Mucosa of rectum (tissue), 2 donors: ENCODE data around the gene E4F1.
"Not testable (repeated sequence)": the region's sequence is repeated elsewhere in the genome, so short reads cannot be mapped to it uniquely, and the experiment has no call there.

Experiments
- H3K27ac ChIP-seq, 2 donors: one replicate each; pipeline ENCODE4 v1.7.0; 2013; ENCODE audit warnings: inconsistent platforms in 2 of 2, low read depth in 2 of 2, low read length in 2 of 2
- H3K27me3 ChIP-seq, 2 donors: one replicate each; pipeline ENCODE4 v1.7.0; 2013; ENCODE audit warnings: low read length in 2 of 2; ENCODE audit not compliant: control insufficient read depth in 2 of 2, insufficient read depth in 2 of 2
- H3K36me3 ChIP-seq, 2 donors: one replicate each; pipeline ENCODE4 v1.7.0; 2013; ENCODE audit warnings: low read length in 2 of 2; ENCODE audit not compliant: control insufficient read depth in 2 of 2, insufficient read depth in 2 of 2
- H3K4me1 ChIP-seq, 2 donors: one replicate each; pipeline ENCODE4 v1.7.0; 2013; ENCODE audit warnings: low read length in 2 of 2, mild to moderate bottlenecking in 1 of 2; ENCODE audit not compliant: control insufficient read depth in 2 of 2, insufficient read depth in 2 of 2
- H3K4me3 ChIP-seq, 2 donors: one replicate each; pipeline ENCODE4 v1.7.0; 2013; ENCODE audit warnings: low read length in 2 of 2
- H3K9ac ChIP-seq, 2 donors: one replicate each; pipeline ENCODE4 v1.7.0; 2013; ENCODE audit warnings: low read length in 2 of 2, low read depth in 1 of 2, mild to moderate bottlenecking in 1 of 2
- H3K9me3 ChIP-seq, 2 donors: one replicate each; pipeline ENCODE4 v1.7.0; 2013; ENCODE audit warnings: low read length in 2 of 2; ENCODE audit not compliant: control insufficient read depth in 2 of 2
- donor health status: healthy.
- donor health status: Normal muscosa, but diverticular disease.

E4F1 gene

GRCh38 chr16:2256531-2257140 is 33.2 kb downstream of the E4F1 start:
- Histone ChIP-seq H3K36me3 (peaks cover 52 to 56% of the 10 kb centered on the region in 2 donors), H3K9ac (no peak overlapping the region), H3K4me3 (no peak overlapping the region), H3K27ac (no peak overlapping the region), H3K9me3 (no peaks in the 10 kb centered on the region), H3K4me1 (peaks cover 7% of the 10 kb centered on the region in 2 donors), H3K27me3 (no peaks in the 10 kb centered on the region)

- H3K9me3 ChIP-seq = no peaks in the 10 kb centered on the region
- H3K27me3 ChIP-seq = no peaks in the 10 kb centered on the region
- H3K27ac ChIP-seq = no peak overlapping the region
- no peak overlapping the region for H3K4me3 ChIP-seq
- no peaks in the 10 kb centered on the region for H3K4me1 ChIP-seq
- no peak overlapping the region for H3K9ac ChIP-seq
- H3K36me3 ChIP-seq = peaks cover 62 to 67% of the 10 kb centered on the region in 2 donors
Measured at GRCh38 chr16:2257726-2258125, 34.3 kb downstream of the E4F1 start.

- H3K27me3 ChIP-seq, H3K9ac ChIP-seq, H3K27ac ChIP-seq, H3K9me3 ChIP-seq, H3K4me3 ChIP-seq, H3K4me1 ChIP-seq: not testable (repeated sequence)
- H3K36me3 ChIP-seq = peaks cover 59 to 70% of the 10 kb centered on the region in 2 donors
Measured at GRCh38 chr16:2258530-2258929, 35.1 kb downstream of the E4F1 start.

- no peak overlapping the region for H3K4me3 ChIP-seq
- H3K27me3 ChIP-seq = no peaks in the 10 kb centered on the region
- H3K36me3 ChIP-seq = peaks cover 49 to 73% of the 10 kb centered on the region in 2 donors
- no peak overlapping the region for H3K9ac ChIP-seq
- no peaks in the 10 kb centered on the region for H3K4me1 ChIP-seq
- no peaks in the 10 kb centered on the region for H3K9me3 ChIP-seq
- no peak overlapping the region for H3K27ac ChIP-seq
Measured at GRCh38 chr16:2260250-2260649, 36.9 kb downstream of the E4F1 start.

- not testable (repeated sequence) for H3K9me3 ChIP-seq, H3K27me3 ChIP-seq, H3K4me3 ChIP-seq, H3K9ac ChIP-seq, H3K4me1 ChIP-seq, H3K27ac ChIP-seq
- H3K36me3 ChIP-seq = peaks cover 22 to 46% of the 10 kb centered on the region in 2 donors
Measured at GRCh38 chr16:2263026-2263425, 39.6 kb downstream of the E4F1 start.

GRCh38 chr16:2266887-2267286 is 43.5 kb downstream of the E4F1 start:
- Histone ChIP-seq H3K9ac (peak overlapping the region; percentile 44 to 93), H3K27ac (peak overlapping the region in 1 of 2 donors; percentile 99), H3K4me1 (peaks cover 12 to 14% of the 10 kb centered on the region in 2 donors), H3K4me3 (peak overlapping the region; percentile 91 to 96), H3K36me3 (peaks cover 13 to 24% of the 10 kb centered on the region in 2 donors)
- H3K9me3 ChIP-seq, H3K27me3 ChIP-seq: not testable (repeated sequence)

- Histone ChIP-seq H3K9ac (peak overlapping the region; percentile 52 to 93), H3K36me3 (peaks cover 7 to 18% of the 10 kb centered on the region in 2 donors), H3K4me1 (peaks cover 12 to 14% of the 10 kb centered on the region in 2 donors), H3K4me3 (peak overlapping the region; percentile 91 to 96), H3K27ac (peak overlapping the region; percentile 99)
- H3K27me3 ChIP-seq, H3K9me3 ChIP-seq: not testable (repeated sequence)
Measured at GRCh38 chr16:2267505-2267912, 44.1 kb downstream of the E4F1 start.

GRCh38 chr16:2267913-2268666 is 44.7 kb downstream of the E4F1 start, which contains the start of gene RNPS1:
TSS of gene RNPS1 (minus strand) at chr16:2268126. CDS start at chr16:2264643, 3,483 bp downstream.
- H3K9me3 ChIP-seq = no peaks in the 10 kb centered on the region
- H3K4me1 ChIP-seq = peaks cover 12 to 14% of the 10 kb centered on the region in 2 donors
- peak within 1 kb of the TSS; percentile 91 to 96 for H3K4me3 ChIP-seq
- no peaks in the 10 kb centered on the region for H3K27me3 ChIP-seq
- peaks cover 4 to 13% of the 10 kb centered on the region in 2 donors for H3K36me3 ChIP-seq
- H3K27ac ChIP-seq = peak within 1 kb of the TSS; percentile 99
- H3K9ac ChIP-seq = peak within 1 kb of the TSS; percentile 93

GRCh38 chr16:2270070-2270462 is 46.7 kb downstream of the E4F1 start:
- Histone ChIP-seq H3K4me3 (no peak overlapping the region), H3K9me3 (no peaks in the 10 kb centered on the region), H3K9ac (peak overlapping the region in 1 of 2 donors; percentile 93)

More at GRCh38 chr16:2270070-2270462, 46.7 kb downstream of the E4F1 start:
- peaks cover 12 to 14% of the 10 kb centered on the region in 2 donors for H3K4me1 ChIP-seq
- no peaks in the 10 kb centered on the region for H3K27me3 ChIP-seq
- no peaks in the 10 kb centered on the region for H3K36me3 ChIP-seq
- H3K27ac ChIP-seq = no peak overlapping the region
